GM06990 (cell line): ENCODE results near the gene PDE4C.

Source experiments
- DNase-seq: peaks from one replicate; pipeline ENCODE4 v3.0.0-alpha.2; 2011; ENCODE audit not compliant: insufficient read length; ENCODE audit errors: extremely low read depth
- H3K27me3 ChIP-seq: replicated peaks from 2 replicates; pipeline ENCODE4 v1.6.0; 2011; ENCODE audit warnings: low read length; ENCODE audit not compliant: control insufficient read depth, insufficient read depth
- H3K36me3 ChIP-seq: 2 replicates; pipeline ENCODE4 v1.5.1; 2011; ENCODE audit warnings: low read length; ENCODE audit not compliant: control insufficient read depth, insufficient read depth
- H3K4me3 ChIP-seq: replicated peaks from 2 replicates; pipeline ENCODE4 v1.5.1; 2011; ENCODE audit warnings: low read depth, mild to moderate bottlenecking, control low read depth, low read length
- TF ChIP-seq, protein P1 (sequence below): IDR thresholded peaks from 2 replicates; pipeline ENCODE4 v1.5.1; 2011; ENCODE audit warnings: low read length, control low read depth, mild to moderate bottlenecking, inconsistent platforms; ENCODE audit not compliant: insufficient read depth, poor library complexity, severe bottlenecking

Gene PDE4C

DNA sequence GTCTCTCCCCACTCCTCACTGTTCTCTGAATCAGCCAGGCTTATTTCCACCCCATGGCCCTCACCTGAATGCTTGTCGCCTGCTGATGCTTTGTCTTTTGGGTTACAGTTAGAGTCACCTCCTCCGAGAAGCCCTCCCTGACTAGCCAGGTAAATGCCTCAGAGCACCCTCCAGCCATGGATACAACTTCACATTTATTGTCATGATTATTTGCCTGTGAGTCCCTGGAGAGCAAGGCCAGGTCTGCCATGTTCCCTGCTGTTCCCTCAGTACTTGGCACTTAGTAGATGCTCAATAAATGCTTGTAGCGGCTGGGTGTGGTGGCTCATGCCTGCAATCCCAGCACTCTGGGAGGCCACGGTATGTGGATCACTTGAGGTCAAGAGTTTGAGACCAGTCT, 3.7 kb upstream of the PDE4C start:
- peaks cover 2% of the 10 kb centered on the region for H3K27me3 ChIP-seq
- TF ChIP-seq, protein P1, sequence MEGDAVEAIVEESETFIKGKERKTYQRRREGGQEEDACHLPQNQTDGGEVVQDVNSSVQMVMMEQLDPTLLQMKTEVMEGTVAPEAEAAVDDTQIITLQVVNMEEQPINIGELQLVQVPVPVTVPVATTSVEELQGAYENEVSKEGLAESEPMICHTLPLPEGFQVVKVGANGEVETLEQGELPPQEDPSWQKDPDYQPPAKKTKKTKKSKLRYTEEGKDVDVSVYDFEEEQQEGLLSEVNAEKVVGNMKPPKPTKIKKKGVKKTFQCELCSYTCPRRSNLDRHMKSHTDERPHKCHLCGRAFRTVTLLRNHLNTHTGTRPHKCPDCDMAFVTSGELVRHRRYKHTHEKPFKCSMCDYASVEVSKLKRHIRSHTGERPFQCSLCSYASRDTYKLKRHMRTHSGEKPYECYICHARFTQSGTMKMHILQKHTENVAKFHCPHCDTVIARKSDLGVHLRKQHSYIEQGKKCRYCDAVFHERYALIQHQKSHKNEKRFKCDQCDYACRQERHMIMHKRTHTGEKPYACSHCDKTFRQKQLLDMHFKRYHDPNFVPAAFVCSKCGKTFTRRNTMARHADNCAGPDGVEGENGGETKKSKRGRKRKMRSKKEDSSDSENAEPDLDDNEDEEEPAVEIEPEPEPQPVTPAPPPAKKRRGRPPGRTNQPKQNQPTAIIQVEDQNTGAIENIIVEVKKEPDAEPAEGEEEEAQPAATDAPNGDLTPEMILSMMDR, result no peak

DNA sequence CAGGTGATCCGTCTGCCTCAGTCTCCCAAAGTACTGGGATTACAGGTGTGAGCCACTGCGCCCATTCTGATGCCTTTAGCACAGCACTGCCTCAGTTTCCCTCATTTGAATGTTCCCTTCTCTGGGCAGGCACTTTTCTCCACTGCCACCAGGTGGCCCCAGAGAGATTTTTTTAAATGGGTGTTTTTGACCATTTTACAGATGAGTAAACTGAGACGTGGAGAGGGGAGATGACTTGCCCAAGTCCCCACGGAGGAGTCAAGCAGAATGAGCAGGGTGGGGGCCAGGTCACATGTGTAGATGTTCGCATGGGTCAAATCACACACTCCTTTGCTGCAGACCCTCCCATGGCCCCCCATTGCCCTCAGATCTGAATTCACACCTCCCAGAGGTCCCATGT, 3.2 kb upstream of the PDE4C start:
- TF ChIP-seq, protein P1, result peak; percentile 60
- no peak overlapping the region for H3K4me3 ChIP-seq
- DNase-seq, result no peak
- no peaks in the 10 kb centered on the region for H3K36me3 ChIP-seq
- peaks cover 1% of the 10 kb centered on the region for H3K27me3 ChIP-seq

More for the DNA sequence above, 3.7 kb upstream of the PDE4C start:
- H3K36me3 ChIP-seq, result no peaks in the 10 kb centered on the region
- DNase-seq, result no peak
- no peak overlapping the region for H3K4me3 ChIP-seq

DNA sequence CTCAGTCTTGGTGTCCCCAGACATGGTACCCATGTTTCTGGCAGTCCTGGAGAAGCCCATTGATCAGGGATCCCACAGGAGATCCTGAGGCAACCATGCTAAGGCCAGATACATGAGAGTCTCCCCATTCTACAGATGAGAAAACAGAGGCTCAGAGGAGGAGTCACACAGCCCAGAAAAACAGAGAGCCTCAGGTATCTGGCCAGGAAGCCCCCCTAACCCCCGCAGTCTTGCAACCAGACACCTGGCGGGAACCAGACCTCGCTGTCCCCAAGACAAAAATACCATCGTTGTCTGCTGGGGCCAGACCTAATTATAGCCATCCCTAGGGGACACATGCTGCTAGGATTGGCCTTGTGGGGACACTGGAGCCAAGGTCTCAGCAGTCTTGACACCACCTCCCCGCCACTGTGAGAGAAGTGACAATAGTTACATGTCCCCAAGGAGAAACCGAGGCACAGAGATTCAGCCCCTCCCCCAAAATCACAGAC, 1.6 kb upstream of the PDE4C start:
- no peak for DNase-seq
- TF ChIP-seq, protein P1, result no peak
- H3K27me3 ChIP-seq, result no peaks in the 10 kb centered on the region; the same call in none of the 2 replicates
- H3K36me3 ChIP-seq, result no peaks in the 10 kb centered on the region
- H3K4me3 ChIP-seq, result no peak overlapping the region

DNA sequence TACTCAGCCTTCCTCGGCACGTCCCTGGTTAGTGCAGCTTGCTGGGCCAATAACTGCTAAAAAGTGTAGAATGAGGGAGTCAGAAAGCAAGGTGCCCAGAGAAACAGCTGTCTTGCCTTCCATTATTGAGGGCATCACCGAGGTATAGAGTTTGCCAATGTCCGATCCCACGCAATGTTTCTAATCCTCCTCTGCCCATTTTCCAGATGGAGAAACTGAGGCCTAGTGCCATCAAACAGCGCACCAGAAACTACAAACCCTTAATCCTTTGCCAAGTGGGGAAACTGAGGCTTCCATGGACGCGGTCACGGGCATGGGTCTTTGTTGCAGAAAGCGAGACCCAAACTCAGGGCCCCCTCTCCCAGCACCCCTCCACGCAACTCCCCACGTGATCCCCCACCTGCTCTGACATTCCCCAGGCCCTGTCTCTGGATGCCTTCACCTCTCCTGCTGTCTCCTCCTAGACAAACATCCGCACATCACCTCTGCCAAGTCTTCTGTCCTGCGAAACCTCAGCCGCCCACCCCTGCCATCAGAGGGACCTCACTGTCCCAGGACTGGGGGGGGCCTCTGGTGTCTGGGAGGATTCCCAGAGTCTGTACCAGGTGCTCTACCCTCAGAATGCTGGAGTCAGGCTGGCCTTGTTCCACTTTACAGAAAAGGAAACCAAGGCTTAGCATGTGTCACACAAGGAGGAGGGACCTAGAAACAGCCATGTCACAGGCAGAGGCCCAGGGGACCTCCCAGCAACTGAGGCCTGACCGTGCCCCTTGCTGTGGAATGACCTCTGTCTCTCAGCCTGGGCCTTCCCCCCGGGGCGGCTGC, 930 bp upstream of the PDE4C start:
- TF ChIP-seq, protein P1, result no peak
- peak; percentile 46 for DNase-seq
- Histone ChIP-seq H3K4me3 (no peak overlapping the region), H3K36me3 (no peaks in the 10 kb centered on the region), H3K27me3 (no peaks in the 10 kb centered on the region; the same call in none of the 2 replicates)

DNA sequence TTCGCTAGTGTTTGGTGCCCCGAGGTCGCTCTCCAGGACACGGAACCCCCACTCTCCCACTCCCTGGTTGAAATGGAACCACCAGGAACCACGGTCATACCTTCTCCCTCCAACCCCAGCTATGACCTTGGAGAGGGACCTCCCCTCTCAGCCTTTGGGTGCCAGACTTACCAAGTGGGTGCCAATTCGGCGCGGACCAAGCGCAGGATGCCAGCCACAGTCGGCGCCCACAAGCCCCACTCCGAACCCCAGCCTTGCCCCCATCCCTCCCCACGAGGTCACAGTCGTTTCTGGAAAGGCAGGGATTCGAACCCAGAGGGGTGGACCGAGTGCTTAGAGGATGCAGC, 910 bp downstream of the PDE4C start:
- Histone ChIP-seq H3K27me3 (no peaks in the 10 kb centered on the region; the same call in 1 of the 2 replicates), H3K36me3 (no peaks in the 10 kb centered on the region), H3K4me3 (no peak overlapping the region; the same call in none of the 2 replicates)
- TF ChIP-seq, protein P1, result no peak
- DNase-seq, result no peak
